HepG2 (cell line): Measurements from ENCODE around the gene IMMT. TPM values are rescaled to one million over a fixed set of nuclear protein-coding genes. Genes with fewer than 3 reads are reported as not detected.

Experiments used
- AGO2 ChIP-seq: fragments of 200-400 bp; formaldehyde crosslinking; optimal IDR thresholded peaks from 2 replicates; pipeline ENCODE3; 2017; ENCODE audit warnings: mild to moderate bottlenecking, low read depth, low read length, moderate library complexity
- CCDC6 ChIP-seq: sonication (generic); formaldehyde crosslinking; IDR thresholded peaks from 2 replicates; pipeline ENCODE4 v1.8.1; 2022; ENCODE audit warnings: mild to moderate bottlenecking, missing genetic modification reagents, moderate library complexity
- GPN1 ChIP-seq: sonication (generic); formaldehyde crosslinking; IDR thresholded peaks from 2 replicates; pipeline ENCODE4 v1.5.1; 2020; ENCODE audit warnings: missing genetic modification reagents, borderline replicate concordance
- MTF2 ChIP-seq: sonication (generic); formaldehyde crosslinking; IDR thresholded peaks from 2 replicates; pipeline ENCODE4 v1.5.0; 2020; ENCODE audit warnings: missing genetic modification reagents, borderline replicate concordance
- SRSF4 ChIP-seq: fragments of 200-400 bp; formaldehyde crosslinking; IDR thresholded peaks from one replicate; pipeline ENCODE4 v1.6.1; 2018; ENCODE audit warnings: mild to moderate bottlenecking, low read depth, low read length, moderate library complexity; ENCODE audit not compliant: poor library complexity, severe bottlenecking
- ZNF260 ChIP-seq: sonication (generic); formaldehyde crosslinking; IDR thresholded peaks from 2 replicates; pipeline ENCODE4 v1.4.0; 2020; ENCODE audit warnings: missing genetic modification reagents, low read depth, mild to moderate bottlenecking, borderline replicate concordance
- ZNF776 ChIP-seq: sonication (generic); formaldehyde crosslinking; IDR thresholded peaks from 2 replicates; pipeline ENCODE4 v1.4.0; 2020; ENCODE audit warnings: mild to moderate bottlenecking, missing genetic modification reagents
- polyA plus RNA-seq, 8 experiments: library from polyadenylated mRNA; depleted of rRNA in 3 of 8; stranded (reverse) in 7 of 8; unstranded in 1 of 8; fragments of >200 nt; fragmentation: Illumina TruSeq in 4 of 8; extraction: Trizol in 4 of 8; gene quantifications; 2 replicates each; pipeline versions ENCODE4 v1.2.1 to v1.2.3, GENCODE V29; 2011 to 2016; ENCODE audit warnings: low read depth in 4 of 8, missing spikeins in 1 of 8, mixed read lengths in 1 of 8; ENCODE audit not compliant: insufficient read depth in 1 of 8
- total RNA-seq, 5 experiments: library from RNA; depleted of rRNA; stranded (reverse); fragments of >200 nt; fragmentation: Illumina TruSeq; extraction: Trizol; gene quantifications; 2 replicates each; pipeline ENCODE4 v1.2.3, GENCODE V29; 2016; ENCODE audit warnings: low read depth in 1 of 5
- TF ChIP-seq, protein P1 (sequence below), 2 experiments: sonication (generic) in 1 of 2; formaldehyde crosslinking in 1 of 2; IDR thresholded peaks; 2 replicates each; pipeline versions ENCODE4 v1.6.1 to v1.9.0; 2014 to 2022; ENCODE audit warnings: antibody characterized with exemption in 1 of 2, borderline replicate concordance in 1 of 2, inconsistent platforms in 1 of 2, low read depth in 1 of 2, missing genetic modification reagents in 1 of 2
- TF ChIP-seq, protein P2 (sequence below): sonication (generic); IDR thresholded peaks from 2 replicates; pipeline ENCODE4 v1.6.1; 2016; ENCODE audit warnings: low read depth, borderline replicate concordance
- TF ChIP-seq, protein P3 (sequence below): IDR thresholded peaks from 2 replicates; pipeline ENCODE4 v1.6.1; 2016; ENCODE audit warnings: missing genetic modification reagents, missing compliant biosample characterization
- TF ChIP-seq, protein P4 (sequence below): sonication (generic); formaldehyde crosslinking; IDR thresholded peaks from 2 replicates; pipeline ENCODE4 v1.9.0; 2021; ENCODE audit warnings: missing genetic modification reagents, borderline replicate concordance
- TF ChIP-seq, protein P5 (sequence below): sonication (generic); formaldehyde crosslinking; IDR thresholded peaks from 2 replicates; pipeline ENCODE4 v1.4.0; 2020; ENCODE audit warnings: missing genetic modification reagents, borderline replicate concordance

IMMT gene
- total and polyA plus RNA-seq, 2 of the 13 experiments (the other 11 are each of a cell fraction or from before 2014, with no cell fraction given), result 63.5 to 119 TPM

DNA sequence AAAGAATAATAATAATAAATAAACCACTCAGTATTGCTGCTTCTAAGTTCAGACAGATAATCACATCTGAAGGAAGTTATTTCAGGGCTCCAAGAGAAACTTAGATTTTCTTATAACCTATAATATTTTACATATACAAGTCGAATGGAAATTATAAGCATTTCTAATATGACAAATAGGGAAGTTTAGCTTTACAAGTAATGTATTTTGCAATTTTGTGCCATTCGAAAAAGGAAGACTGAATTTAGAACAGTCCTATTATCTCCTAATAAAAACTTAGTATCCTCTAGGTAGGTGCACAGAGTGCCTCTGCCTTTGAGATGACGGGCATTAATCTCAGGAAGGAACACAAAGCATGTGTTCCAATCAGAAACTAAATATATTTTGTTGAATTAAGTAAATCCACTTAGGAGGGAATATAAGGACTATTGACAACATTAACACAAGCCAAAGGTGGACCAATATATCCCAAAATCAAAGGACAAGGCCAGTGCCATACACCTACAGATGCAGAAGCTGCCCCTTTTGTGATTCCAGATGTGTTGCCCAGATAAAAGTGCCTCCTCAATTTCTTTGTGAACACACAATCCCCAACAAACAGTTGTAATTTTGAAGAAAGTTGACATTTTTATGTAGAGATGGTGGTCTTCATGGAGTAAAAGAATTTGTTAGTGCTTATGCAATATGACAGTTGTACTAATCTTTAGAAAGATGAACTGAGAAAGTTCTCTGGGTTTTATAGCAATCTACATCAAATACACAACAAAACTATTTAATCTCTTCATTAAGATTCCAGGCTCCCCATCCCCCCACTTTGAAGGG, 52.6 kb downstream of the IMMT start (continued):
- TF ChIP-seq, protein P1, sequence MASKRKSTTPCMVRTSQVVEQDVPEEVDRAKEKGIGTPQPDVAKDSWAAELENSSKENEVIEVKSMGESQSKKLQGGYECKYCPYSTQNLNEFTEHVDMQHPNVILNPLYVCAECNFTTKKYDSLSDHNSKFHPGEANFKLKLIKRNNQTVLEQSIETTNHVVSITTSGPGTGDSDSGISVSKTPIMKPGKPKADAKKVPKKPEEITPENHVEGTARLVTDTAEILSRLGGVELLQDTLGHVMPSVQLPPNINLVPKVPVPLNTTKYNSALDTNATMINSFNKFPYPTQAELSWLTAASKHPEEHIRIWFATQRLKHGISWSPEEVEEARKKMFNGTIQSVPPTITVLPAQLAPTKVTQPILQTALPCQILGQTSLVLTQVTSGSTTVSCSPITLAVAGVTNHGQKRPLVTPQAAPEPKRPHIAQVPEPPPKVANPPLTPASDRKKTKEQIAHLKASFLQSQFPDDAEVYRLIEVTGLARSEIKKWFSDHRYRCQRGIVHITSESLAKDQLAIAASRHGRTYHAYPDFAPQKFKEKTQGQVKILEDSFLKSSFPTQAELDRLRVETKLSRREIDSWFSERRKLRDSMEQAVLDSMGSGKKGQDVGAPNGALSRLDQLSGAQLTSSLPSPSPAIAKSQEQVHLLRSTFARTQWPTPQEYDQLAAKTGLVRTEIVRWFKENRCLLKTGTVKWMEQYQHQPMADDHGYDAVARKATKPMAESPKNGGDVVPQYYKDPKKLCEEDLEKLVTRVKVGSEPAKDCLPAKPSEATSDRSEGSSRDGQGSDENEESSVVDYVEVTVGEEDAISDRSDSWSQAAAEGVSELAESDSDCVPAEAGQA (IDR thresholded peaks at IDR 0.05; ENCODE audit: low read depth), result no peak
- TF ChIP-seq, protein P1 (CRISPR knock-in tag; IDR thresholded peaks at IDR 0.05; ENCODE audit: borderline replicate concordance), result no peak
- TF ChIP-seq, protein P2, sequence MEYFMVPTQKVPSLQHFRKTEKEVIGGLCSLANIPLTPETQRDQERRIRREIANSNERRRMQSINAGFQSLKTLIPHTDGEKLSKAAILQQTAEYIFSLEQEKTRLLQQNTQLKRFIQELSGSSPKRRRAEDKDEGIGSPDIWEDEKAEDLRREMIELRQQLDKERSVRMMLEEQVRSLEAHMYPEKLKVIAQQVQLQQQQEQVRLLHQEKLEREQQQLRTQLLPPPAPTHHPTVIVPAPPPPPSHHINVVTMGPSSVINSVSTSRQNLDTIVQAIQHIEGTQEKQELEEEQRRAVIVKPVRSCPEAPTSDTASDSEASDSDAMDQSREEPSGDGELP, result no peak
- no peak for TF ChIP-seq ZNF776 (CRISPR knock-in tag)
- TF ChIP-seq MTF2, result no peak
- TF ChIP-seq, protein P3, sequence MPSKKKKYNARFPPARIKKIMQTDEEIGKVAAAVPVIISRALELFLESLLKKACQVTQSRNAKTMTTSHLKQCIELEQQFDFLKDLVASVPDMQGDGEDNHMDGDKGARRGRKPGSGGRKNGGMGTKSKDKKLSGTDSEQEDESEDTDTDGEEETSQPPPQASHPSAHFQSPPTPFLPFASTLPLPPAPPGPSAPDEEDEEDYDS (CRISPR knock-in tag), result no peak
- TF ChIP-seq SRSF4, result peak; percentile 77
- no peak for TF ChIP-seq GPN1 (CRISPR knock-in tag)
- peak; percentile 73 for TF ChIP-seq AGO2
- no peak for TF ChIP-seq CCDC6 (CRISPR knock-in tag)
- TF ChIP-seq ZNF260 (CRISPR knock-in tag), result no peak
- TF ChIP-seq, protein P4, sequence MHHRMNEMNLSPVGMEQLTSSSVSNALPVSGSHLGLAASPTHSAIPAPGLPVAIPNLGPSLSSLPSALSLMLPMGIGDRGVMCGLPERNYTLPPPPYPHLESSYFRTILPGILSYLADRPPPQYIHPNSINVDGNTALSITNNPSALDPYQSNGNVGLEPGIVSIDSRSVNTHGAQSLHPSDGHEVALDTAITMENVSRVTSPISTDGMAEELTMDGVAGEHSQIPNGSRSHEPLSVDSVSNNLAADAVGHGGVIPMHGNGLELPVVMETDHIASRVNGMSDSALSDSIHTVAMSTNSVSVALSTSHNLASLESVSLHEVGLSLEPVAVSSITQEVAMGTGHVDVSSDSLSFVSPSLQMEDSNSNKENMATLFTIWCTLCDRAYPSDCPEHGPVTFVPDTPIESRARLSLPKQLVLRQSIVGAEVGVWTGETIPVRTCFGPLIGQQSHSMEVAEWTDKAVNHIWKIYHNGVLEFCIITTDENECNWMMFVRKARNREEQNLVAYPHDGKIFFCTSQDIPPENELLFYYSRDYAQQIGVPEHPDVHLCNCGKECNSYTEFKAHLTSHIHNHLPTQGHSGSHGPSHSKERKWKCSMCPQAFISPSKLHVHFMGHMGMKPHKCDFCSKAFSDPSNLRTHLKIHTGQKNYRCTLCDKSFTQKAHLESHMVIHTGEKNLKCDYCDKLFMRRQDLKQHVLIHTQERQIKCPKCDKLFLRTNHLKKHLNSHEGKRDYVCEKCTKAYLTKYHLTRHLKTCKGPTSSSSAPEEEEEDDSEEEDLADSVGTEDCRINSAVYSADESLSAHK (CRISPR knock-in tag), result no peak
- TF ChIP-seq, protein P5, sequence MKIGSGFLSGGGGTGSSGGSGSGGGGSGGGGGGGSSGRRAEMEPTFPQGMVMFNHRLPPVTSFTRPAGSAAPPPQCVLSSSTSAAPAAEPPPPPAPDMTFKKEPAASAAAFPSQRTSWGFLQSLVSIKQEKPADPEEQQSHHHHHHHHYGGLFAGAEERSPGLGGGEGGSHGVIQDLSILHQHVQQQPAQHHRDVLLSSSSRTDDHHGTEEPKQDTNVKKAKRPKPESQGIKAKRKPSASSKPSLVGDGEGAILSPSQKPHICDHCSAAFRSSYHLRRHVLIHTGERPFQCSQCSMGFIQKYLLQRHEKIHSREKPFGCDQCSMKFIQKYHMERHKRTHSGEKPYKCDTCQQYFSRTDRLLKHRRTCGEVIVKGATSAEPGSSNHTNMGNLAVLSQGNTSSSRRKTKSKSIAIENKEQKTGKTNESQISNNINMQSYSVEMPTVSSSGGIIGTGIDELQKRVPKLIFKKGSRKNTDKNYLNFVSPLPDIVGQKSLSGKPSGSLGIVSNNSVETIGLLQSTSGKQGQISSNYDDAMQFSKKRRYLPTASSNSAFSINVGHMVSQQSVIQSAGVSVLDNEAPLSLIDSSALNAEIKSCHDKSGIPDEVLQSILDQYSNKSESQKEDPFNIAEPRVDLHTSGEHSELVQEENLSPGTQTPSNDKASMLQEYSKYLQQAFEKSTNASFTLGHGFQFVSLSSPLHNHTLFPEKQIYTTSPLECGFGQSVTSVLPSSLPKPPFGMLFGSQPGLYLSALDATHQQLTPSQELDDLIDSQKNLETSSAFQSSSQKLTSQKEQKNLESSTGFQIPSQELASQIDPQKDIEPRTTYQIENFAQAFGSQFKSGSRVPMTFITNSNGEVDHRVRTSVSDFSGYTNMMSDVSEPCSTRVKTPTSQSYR, result no peak
